Natural killer cell (primary cell): ENCODE measurements around the gene SLTM. TPM values are rescaled to one million over a fixed set of nuclear protein-coding genes. Genes with fewer than 3 reads are reported as not detected.
"Not testable (repeated sequence)": the region's sequence is repeated elsewhere in the genome, so short reads cannot be mapped to it uniquely, and the experiment has no call there.

ENCODE experiments used
- ATAC-seq, 3 donors: fragments of 150-1000 bp in 2 of 3; fragments of 200-7000 bp in 1 of 3; cut with Tn5 transposase; 1 replicate in 1 of 3; 2 replicates in 2 of 3; pipeline ENCODE4 v1.10.0; 2021; ENCODE audit warnings: mild to moderate bottlenecking in 2 of 3, moderate library complexity in 2 of 3
- DNase-seq, 2 donors: peaks; one replicate each; pipeline versions ENCODE4 v3.0.0 to v3.0.0-alpha.2; 2013 to 2021; ENCODE audit warnings: mixed read lengths in 1 of 2
- H3K27ac ChIP-seq: one replicate; pipeline ENCODE4 v1.5.1; 2013; ENCODE audit warnings: mild to moderate bottlenecking, low read length
- H3K27me3 ChIP-seq: one replicate; pipeline ENCODE4 v1.6.1; 2013; ENCODE audit warnings: low read length; ENCODE audit not compliant: control insufficient read depth, insufficient read depth
- H3K36me3 ChIP-seq: one replicate; pipeline ENCODE4 v1.6.1; 2013; ENCODE audit warnings: low read length; ENCODE audit not compliant: control insufficient read depth, insufficient read depth
- H3K4me1 ChIP-seq: one replicate; pipeline ENCODE4 v1.6.1; 2013; ENCODE audit warnings: low read length; ENCODE audit not compliant: control insufficient read depth, insufficient read depth
- H3K4me3 ChIP-seq: one replicate; pipeline ENCODE4 v1.5.1; 2013; ENCODE audit warnings: low read length
- H3K9me3 ChIP-seq: one replicate; pipeline ENCODE4 v1.6.1; 2013; ENCODE audit warnings: low read length; ENCODE audit not compliant: control insufficient read depth, insufficient read depth
- H3K27ac Mint-ChIP-seq, 2 donors: one replicate each; pipeline ENCODE4 v1.8.0; 2022; ENCODE audit warnings: mild to moderate bottlenecking in 2 of 2, mixed read lengths in 2 of 2, moderate library complexity in 1 of 2
- H3K27me3 Mint-ChIP-seq, 2 donors: one replicate each; pipeline ENCODE4 v1.8.0; 2022; ENCODE audit warnings: low read depth in 2 of 2, mixed read lengths in 2 of 2
- H3K36me3 Mint-ChIP-seq: one replicate; pipeline ENCODE4 v1.8.0; 2022; ENCODE audit warnings: mixed read lengths
- H3K4me1 Mint-ChIP-seq, 2 donors: one replicate each; pipeline ENCODE4 v1.8.0; 2022; ENCODE audit warnings: mixed read lengths in 2 of 2
- H3K4me3 Mint-ChIP-seq: one replicate; pipeline ENCODE4 v1.8.0; 2022; ENCODE audit warnings: mild to moderate bottlenecking, moderate library complexity, mixed read lengths
- H3K9me3 Mint-ChIP-seq, 2 donors: one replicate each; pipeline ENCODE4 v1.8.0; 2022; ENCODE audit warnings: mixed read lengths in 2 of 2
- WGBS: methylation state at CpG from one replicate; pipeline ENCODE4 v1.1.7; 2013; ENCODE audit warnings: missing lambda C conversion rate; ENCODE audit not compliant: insufficient coverage; 5-methylcytosine and 5-hydroxymethylcytosine counted together
- intact Hi-C: fragments of 100-400 bp; cut with micrococcal nuclease; formaldehyde crosslinking; loops from one replicate; pipeline ENCODE4 v1.14.2; 2022
- total RNA-seq, 4 donors: library from RNA; stranded (reverse); fragments of 120-200 nt in 1 of 4; gene quantifications; one replicate each; pipeline versions ENCODE4 v1.2.3 to v1.2.4, GENCODE V29; 2013 to 2022
- TF ChIP-seq, protein P1 (sequence below): fragments of 200-600 bp; IDR thresholded peaks from one replicate; pipeline ENCODE4 v1.8.0; 2022; ENCODE audit warnings: antibody characterized with exemption

Gene SLTM
- total RNA-seq, 3 donors from 2014 or later (not counting 1 experiment from before 2014, with no cell fraction given), result 206 to 226 (median 223) TPM

GRCh38 chr15:58842713-58843396 is 90.6 kb downstream of the SLTM start:
- TF ChIP-seq, protein P1, sequence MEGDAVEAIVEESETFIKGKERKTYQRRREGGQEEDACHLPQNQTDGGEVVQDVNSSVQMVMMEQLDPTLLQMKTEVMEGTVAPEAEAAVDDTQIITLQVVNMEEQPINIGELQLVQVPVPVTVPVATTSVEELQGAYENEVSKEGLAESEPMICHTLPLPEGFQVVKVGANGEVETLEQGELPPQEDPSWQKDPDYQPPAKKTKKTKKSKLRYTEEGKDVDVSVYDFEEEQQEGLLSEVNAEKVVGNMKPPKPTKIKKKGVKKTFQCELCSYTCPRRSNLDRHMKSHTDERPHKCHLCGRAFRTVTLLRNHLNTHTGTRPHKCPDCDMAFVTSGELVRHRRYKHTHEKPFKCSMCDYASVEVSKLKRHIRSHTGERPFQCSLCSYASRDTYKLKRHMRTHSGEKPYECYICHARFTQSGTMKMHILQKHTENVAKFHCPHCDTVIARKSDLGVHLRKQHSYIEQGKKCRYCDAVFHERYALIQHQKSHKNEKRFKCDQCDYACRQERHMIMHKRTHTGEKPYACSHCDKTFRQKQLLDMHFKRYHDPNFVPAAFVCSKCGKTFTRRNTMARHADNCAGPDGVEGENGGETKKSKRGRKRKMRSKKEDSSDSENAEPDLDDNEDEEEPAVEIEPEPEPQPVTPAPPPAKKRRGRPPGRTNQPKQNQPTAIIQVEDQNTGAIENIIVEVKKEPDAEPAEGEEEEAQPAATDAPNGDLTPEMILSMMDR, result no peak
- Mint-ChIP-seq H3K27me3 (no peaks in the 10 kb centered on the region), H3K27ac (no peak overlapping the region), H3K36me3 (peaks cover 6% of the 10 kb centered on the region), H3K9me3 (no peaks in the 10 kb centered on the region), H3K4me1 (no peaks in the 10 kb centered on the region), H3K4me3 (no peak overlapping the region)
- Histone ChIP-seq H3K9me3 (no peaks in the 10 kb centered on the region), H3K27me3 (no peaks in the 10 kb centered on the region), H3K4me3 (no peak overlapping the region), H3K4me1 (no peaks in the 10 kb centered on the region), H3K36me3 (peaks cover 13% of the 10 kb centered on the region), H3K27ac (no peak overlapping the region)
- ATAC-seq (no peak), DNase-seq (no peak)
- 100% methylated on average over 4 of the region's 4 CpGs for WGBS
- intact Hi-C loops, result no loop called here

DNA sequence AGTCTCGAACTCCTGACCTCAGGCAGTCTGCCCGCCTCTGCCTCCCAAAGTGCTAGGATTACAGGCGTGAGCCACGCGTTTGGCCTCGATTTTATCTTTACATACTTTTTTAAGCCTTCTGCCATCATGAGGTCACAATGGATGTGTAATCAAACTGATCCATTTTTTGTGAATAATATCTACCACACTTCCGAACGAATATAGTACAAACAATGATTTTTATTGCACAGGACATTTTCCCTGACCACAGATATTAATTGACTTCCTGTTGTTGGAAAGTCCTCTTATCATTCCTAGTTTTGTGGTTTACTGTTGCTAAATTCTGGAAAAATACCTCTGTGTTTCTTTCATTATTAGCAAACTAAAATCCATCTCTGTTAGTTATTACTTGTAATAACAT is 93.4 kb downstream of the SLTM start:
- Histone ChIP-seq H3K27ac (no peak overlapping the region), H3K27me3 (no peaks in the 10 kb centered on the region), H3K9me3 (no peaks in the 10 kb centered on the region), H3K36me3 (peaks cover 2% of the 10 kb centered on the region), H3K4me3 (no peak overlapping the region), H3K4me1 (no peaks in the 10 kb centered on the region)
- no peak overlapping the region for H3K4me3 Mint-ChIP-seq
- no peaks in the 10 kb centered on the region for H3K4me1 Mint-ChIP-seq
- no peak overlapping the region for H3K27ac Mint-ChIP-seq
- TF ChIP-seq, protein P1, result no peak
- over 99% methylated on average over 8 of the region's 8 CpGs for WGBS
- DNase-seq (no peak), ATAC-seq (no peak)
- no peaks in the 10 kb centered on the region for H3K9me3 Mint-ChIP-seq
- intact Hi-C loops, result no loop called here
- no peaks in the 10 kb centered on the region for H3K27me3 Mint-ChIP-seq
- H3K36me3 Mint-ChIP-seq, result no peaks in the 10 kb centered on the region

- Mint-ChIP-seq H3K27me3 (no peaks in the 10 kb centered on the region), H3K36me3 (no peaks in the 10 kb centered on the region), H3K4me3 (no peak overlapping the region), H3K27ac (no peak overlapping the region), H3K9me3 (no peaks in the 10 kb centered on the region), H3K4me1 (no peaks in the 10 kb centered on the region)
- Histone ChIP-seq H3K9me3 (no peaks in the 10 kb centered on the region), H3K27ac (no peak overlapping the region), H3K4me1 (no peaks in the 10 kb centered on the region), H3K27me3 (no peaks in the 10 kb centered on the region), H3K36me3 (peaks cover 2% of the 10 kb centered on the region), H3K4me3 (no peak overlapping the region)
- intact Hi-C loops, result no loop called here
- WGBS, result 83% methylated on average over 1 of the region's 1 CpG
- TF ChIP-seq, protein P1, result no peak
- DNase-seq (peak in 1 of 2 donors; percentile 14), ATAC-seq (no peak)
These were observed 94.0 kb downstream of the SLTM start for GRCh38 chr15:58839485-58839884.

DNA sequence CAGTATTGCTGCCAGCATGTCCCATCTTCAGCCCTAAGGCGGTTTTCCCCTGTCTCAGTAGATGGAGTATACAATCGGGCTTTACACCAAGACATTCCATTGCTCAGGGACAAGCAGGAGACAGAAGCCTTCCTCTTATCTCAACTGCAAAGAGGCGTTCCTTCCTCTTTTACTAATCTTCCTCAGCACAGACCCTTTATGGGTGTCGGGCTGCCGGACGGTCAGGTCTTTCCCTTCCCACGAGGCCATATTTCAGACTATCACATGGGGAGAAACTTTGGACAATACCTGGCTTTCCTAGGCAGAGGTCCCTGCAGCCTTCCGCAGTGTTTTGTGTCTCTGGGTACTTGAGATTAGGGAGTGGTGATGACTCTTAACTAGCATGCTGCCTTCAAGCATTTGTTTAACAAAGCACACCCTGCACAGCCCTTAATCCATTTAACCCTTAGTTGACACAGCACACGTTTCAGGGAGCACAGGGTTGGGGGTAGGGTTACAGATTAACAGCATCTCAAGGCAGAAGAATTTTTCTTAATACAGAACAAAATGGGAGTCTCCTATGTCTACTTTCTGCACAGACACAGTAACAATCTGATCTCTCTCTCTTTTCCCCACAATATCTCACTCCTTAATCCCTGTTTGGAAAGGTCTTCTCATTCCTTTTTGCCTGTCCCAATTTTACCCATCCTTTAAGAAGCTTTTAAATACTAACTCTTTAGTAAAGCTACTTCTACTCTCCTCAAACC is 99.6 kb downstream of the SLTM start:
- ATAC-seq, H3K9me3 Mint-ChIP-seq, H3K9me3 ChIP-seq, H3K4me1 ChIP-seq, H3K27me3 Mint-ChIP-seq, H3K27ac ChIP-seq, H3K36me3 Mint-ChIP-seq, H3K4me3 Mint-ChIP-seq, DNase-seq, H3K36me3 ChIP-seq, H3K4me1 Mint-ChIP-seq, H3K27ac Mint-ChIP-seq, H3K4me3 ChIP-seq, H3K27me3 ChIP-seq, intact Hi-C loops: not testable (repeated sequence)
- 33% methylated on average over 8 of the region's 9 CpGs for WGBS
